ACHN (cell line): ENCODE measurements around the gene ZNF160.
A peak's percentile ranks its signal among the peaks of the same experiment; 100 is the strongest.
"Not testable (repeated sequence)": the region's sequence is repeated elsewhere in the genome, so short reads cannot be mapped to it uniquely, and the experiment has no call there.

Source experiments
- DNase-seq: peaks from one replicate; pipeline ENCODE4 v3.0.0-alpha.2; 2015
- in situ Hi-C: cut with HindIII; loops from 2 replicates; pipeline ENCODE4 v1.10.0; 2017; ENCODE audit warnings: low sequenced_read_pairs, low pct_ligation_motif_present, low pct_unique_long_range_greater_than_20kb

The ZNF160 gene

DNA sequence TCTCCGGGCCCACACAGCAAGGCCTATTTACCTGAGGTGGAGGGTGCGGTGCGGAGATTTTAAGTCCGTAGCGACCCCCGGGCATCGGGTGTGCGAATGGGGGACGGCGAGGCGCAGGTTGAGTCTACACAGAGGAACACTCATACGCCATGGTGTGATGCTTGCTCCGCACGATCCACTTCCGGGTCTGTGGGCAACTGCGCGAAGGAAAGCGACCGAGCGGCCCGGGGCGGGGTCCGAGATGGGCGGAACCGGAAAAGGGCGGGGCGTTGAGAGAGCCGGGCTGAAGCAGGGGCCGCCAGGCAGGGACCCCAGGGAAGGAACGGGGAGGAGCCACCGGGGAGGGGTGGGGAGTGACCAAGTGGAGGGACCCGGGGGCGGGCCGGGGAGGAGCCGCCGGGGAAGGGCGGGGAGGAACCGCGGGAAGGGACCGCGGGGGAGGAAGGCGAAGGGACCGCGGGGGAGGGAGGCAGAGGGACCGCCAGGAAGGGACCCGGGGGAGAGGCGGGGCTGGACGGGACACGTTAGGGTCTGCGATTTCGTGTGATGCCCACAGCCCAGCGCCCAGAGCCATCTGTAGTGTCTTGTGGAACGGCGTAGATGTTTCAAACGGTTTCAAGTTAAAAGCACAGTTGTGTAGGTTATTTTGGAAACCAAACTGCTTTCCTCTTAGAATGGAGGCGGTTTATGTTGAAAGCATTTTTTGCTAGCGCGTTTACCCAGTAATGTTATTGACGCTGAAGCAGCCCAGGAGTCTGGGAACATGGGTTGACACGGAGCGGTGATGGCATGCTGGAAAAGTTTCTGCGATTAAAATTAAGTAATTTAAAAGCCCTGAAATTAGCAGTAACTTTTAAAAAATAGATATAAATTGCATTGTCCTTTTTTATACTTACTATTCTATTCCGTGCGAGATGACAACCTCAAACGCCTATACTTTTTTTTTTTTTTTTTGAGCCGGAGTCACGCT, at the start of gene ZNF160:
Gene ZNF160, minus strand, starts transcription at position 189 of the 970 bp plus-strand sequence. CDS start 17,146 bp downstream, outside the sequence.
- in situ Hi-C loops = no loop called here
- peak; percentile 85 for DNase-seq

DNA sequence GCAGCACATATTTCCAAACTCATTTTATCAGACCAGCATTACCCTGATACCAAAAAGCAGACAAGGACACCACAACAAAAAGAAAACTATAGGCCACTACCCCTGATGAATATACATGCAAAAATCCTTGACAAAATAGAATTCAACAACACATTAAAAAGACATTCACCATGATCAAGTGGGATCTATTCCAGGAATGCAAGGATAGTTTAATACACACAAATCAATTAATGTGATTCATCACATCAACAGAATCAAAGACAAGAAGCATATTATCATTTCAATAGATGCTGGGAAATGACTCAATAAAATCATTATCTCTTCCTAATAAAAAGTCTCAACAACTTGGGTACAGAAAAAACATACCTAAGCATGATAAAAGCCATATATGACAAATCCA, 44.4 kb upstream of the ZNF160 start:
- DNase-seq = no peak
- in situ Hi-C loops = no loop called here

DNA sequence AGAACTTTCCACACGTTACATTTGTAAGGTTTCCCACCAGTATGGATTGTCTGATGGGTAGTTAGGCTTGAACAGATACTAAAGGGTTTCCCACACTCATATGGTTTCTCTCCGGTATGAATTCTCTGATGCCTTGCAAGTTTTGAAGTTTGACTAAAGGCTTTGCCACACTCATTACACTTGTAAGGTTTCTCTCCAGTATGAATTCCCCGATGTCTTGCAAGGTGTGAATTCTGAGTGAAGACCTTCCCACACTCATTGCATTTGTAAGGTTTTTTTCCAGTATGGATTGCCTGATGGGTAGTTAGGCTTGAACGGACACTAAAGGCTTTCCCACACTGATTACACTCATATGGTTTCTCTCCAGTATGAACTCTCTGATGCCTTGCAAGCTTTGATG, 37.1 kb upstream of the ZNF160 start:
- in situ Hi-C loops = no loop called here
- no peak for DNase-seq

DNA sequence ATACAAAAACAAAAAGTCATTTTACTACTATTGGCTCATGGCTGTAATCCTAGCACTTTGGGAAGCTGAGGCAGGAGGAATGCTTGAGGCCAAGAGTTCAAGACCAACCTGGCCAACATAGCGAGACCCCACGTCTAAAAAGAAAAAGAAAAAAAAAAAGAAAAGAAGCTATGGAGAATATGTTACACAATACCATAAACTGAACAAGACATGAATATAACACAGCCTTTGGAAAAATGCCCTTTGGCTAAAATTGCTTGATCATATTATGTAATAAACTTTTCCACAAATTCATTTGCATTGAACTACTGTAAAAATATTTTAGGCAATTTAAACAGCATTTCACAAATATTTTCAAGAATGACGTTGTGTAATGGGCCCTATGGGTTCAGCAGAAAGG, 33.2 kb upstream of the ZNF160 start:
- no peak for DNase-seq
- in situ Hi-C loops = no loop called here

DNA sequence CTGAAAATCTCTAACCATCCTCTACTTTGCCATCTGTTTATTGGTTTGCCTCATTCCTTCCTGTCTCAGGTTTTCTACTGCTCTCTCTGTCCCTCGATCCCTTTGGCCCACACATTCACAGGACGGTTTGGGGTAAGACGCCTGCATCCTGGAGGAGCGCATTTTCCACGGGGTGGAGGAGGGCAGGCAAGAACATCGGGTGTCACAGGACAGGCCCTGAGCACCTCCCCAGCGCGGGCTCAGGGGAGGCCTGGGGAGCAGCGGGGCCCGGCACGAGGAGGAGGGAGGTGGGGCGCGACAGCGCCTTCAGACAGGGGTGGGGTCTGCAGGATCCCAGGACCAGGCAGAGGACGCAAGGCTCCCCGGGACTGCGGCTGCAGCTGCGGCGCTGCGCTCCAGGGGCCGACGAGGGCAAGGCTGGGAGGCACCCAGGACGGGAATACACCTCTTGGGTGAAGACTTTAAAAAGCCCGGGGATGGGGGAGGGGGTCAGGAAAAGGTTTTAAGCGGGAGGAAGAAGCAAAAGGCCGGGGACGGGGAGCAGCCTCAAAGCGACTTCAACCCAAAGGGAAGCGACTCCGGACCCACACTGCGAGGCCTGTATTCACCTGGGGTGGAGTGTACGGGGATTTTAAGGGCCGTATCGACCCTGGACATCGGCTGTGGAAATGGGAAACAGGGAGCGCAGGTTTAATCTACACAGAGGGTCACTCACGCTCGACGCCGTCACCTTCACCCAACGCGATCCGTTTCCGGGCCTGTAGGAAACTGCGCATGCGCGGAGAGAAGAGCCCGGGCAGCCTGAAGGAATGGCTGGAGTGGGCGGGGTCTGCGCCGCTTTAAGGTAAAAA, 29.1 kb upstream of the ZNF160 start, which contains the start of gene ZNF415:
Gene ZNF415, minus strand, starts transcription at position 770 of the 851 bp plus-strand sequence. CDS start 10,234 bp downstream, outside the sequence.
- no peak for DNase-seq
- in situ Hi-C loops = no loop called here

DNA sequence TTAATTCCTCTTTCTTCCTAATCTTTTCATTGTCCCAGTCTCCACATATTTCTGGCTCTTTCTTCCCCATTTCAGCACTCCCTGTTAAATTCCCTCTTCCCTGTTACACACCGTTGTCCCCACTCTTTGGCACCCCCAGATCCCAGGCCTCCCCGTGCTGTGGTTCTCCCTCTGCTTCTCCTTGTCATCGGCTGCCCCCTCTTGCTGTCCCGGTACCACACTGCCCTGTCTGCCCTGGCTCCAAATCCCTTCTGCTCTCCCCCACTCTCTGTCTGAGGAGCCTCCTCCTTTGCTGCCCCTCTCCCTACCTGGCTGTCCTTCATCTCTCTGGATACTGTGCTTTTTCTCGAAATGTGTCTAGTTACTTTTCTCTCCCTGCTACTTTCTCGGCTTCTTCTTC, 28.5 kb upstream of the ZNF160 start:
- no peak for DNase-seq
- in situ Hi-C loops = no loop called here

DNA sequence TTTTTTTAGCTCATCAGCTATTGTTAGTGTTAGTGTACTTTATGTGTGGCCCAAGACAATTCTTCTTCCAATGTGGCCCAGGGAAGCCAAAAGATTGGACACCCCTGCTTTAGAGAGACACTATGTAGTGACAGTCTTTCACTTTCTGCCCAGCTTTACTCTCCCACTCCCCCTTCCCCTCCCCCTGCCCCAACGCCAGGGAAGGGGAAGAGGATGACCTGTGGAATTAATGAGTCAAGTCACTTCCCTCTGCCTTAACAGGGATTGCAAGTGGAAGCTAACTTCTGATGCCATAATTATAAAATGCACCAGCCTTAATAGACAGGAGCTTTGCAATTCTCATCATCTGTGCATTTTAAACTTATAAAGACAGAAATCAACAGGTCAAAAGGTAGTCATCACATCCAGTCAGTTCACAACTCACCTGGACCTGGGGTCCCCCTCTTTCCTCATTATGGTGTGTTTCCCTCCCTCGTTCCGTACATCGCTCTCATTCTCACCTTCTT, 27.9 kb upstream of the ZNF160 start:
- no peak for DNase-seq
- in situ Hi-C loops = no loop called here

DNA sequence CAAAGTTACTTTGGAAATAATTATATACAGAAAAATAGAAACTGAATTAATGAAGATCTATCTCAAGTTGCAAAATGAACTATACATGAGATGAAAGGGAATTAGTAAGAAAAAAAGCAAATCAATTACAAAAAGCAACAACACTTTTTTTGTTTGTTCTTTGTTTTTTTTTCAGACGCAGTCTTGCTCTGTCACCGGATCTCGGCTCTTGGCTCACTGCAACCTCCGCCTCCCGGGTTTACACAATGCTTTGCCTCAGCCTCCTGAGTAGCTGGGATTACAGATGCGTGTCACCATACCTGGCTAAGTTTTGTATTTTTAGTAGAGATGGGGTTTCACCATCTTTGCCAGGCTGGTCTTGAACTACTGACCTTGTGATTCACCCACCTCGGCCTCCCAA, 27.3 kb upstream of the ZNF160 start:
- DNase-seq = no peak
- in situ Hi-C loops = no loop called here

DNA sequence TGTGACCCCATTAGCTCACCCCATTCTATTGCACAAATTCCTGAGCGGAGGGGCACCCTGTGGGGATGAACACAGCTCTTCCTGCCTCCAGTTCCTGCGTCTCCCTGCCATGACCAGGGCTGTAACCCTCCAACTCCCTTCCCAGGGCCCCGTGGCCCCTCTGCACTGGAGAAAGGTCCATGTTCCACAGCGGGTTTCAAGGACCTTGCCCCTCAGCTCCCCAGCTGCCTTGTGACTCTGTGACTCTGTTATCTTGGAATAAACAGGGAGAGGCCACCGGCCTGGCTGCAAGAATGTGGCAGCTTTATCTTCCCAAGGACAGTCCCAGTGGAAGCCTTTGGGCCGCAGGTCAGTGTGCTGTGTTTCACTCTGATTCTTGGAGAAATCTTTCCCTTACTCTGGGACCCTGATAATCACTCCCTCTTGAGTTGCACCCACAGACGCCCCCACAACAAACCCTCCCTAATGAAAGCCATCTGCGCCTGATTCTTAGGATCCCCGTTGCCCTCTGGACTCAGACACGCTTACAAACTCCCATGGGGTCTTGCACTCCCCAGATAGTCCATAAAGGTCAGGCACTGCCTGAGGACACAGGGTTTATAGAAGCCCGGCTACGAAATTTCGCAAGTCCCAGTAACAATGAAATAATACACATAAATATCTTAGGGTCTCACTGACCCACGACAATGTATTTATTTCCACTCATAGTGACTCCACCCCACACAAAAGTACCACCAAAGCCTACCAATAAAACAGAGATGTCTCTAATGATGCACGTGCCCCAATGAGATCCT, 23.7 kb upstream of the ZNF160 start:
- DNase-seq, in situ Hi-C loops: not testable (repeated sequence)

DNA sequence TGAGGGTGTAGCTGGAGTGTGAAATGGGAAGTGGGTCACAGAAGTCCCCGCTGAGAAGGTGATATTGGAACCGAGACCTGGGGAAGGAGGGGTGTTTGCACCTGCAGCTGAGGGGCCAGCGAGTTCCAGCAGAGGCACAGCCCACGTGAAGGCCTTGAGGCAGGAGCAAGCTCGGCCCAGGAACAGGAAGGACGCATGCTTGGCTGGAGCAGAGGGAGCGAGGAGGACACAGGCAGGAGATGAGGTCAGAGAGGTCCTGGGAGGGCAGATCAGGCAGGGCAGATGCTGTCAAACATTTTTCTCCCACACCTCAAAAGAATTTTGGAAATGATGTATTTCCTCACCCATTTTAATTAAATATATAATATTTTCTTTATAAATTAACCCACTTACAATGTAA, 20.2 kb upstream of the ZNF160 start:
- in situ Hi-C loops = no loop called here
- DNase-seq = no peak

DNA sequence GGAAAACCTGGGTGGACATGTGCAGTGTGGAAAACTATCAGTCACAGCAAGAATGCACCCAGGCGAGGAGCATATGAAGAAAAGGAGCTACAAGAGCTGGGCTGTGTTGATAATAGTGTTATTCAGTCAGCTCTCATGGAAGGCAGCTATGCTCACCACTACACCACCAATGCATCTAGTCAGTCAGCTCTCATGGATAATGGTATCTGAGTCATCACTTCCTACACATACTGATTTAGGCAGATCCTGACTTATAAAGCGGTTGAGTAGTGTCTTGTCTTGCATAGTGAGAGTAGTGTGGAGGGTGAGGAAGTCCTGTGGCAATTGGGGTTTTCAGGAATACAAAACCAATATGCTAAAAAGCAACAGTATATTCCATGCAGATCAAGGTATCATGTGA, 9.1 kb upstream of the ZNF160 start:
- no peak for DNase-seq
- in situ Hi-C loops = no loop called here

DNA sequence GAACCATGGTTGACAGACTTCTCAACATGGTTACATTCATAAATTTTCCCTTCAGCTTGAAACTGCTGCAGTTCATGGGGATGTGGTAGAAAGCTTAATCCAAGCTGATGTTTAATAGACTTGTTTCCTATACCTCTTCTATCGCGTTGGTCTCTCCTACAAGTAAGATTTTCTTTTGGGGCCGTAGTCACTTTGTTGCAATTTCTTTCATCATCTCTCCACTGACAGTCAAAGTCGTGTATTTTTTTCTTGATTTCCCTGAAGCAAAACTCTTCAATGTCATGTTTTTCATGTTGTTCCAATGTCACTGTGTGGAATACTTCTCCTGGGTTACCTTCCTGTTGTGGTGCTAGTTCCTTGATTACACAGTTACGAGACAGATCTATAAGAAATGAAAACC, 6.3 kb upstream of the ZNF160 start:
- in situ Hi-C loops = no loop called here
- DNase-seq = no peak

DNA sequence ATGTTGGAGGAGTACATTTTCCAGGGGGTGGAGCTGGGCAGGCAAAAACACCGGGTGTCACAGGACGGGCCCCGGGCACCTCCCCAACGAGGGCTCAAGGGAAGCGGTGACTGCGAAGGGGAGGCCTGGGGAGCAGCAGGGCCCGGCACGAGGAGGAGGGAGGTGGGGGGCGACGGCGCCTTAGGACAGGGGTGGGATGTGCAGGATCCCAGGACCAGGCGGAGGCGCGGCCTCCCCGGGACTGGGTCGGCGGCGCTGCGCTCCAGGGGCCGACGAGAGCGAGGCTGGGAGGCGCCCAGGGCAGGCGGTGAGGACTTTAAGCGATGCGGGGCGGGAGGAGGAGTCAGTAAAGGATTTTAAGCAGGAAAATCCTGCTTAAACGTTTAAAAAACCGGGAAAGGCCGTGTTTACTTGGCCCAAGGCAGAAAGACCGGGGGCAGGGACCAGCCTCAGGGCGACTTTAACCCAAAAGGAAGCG, 427 bp downstream of the ZNF160 start:
- in situ Hi-C loops = no loop called here
- DNase-seq = peak; percentile 14

DNA sequence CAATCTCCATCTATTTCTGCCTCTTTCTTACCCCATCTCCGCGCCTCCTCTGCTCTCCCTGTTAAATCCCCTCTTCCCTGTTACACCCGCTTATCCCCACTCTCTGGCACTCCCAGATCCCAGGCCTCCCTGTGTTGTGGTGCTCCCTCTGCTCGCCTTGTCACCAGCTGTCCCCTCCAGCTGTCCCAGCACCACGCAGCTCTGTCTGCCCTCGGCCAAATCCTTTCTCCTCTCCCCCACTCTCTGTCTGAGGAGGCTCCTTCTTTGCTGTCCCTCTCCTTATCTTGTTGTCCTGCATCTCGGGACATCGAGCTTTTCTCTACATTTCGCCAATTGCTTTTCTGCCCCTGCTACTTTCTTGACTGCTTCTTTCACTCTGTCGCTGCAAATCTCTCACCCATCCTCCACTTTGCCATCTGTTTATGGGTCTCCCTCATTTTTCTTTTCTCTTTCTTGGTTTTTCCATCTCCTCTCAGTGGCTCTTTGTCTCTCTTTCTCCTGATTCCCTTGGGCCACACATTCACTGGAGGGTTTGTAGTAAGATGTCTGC, 941 bp downstream of the ZNF160 start:
- DNase-seq = no peak
- in situ Hi-C loops = no loop called here

DNA sequence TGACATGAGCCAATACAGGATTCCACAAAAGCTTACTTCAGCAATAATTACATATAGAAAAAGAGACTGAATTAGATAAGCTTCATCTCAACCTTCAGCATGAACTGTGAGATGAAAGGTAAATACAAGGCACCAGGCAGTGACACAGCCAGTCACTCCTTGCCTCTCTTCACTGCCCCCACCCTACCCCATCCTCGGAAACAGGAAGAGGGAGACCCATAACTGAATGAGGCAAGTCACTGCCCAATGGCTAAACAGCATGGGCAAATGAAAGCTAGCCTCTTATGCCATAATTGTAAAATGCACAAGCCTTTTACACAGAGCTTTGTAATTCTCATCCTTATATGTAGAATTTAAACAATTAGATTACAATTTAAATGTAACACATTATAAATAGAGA, 1.7 kb downstream of the ZNF160 start:
- no peak for DNase-seq
- in situ Hi-C loops = no loop called here

DNA sequence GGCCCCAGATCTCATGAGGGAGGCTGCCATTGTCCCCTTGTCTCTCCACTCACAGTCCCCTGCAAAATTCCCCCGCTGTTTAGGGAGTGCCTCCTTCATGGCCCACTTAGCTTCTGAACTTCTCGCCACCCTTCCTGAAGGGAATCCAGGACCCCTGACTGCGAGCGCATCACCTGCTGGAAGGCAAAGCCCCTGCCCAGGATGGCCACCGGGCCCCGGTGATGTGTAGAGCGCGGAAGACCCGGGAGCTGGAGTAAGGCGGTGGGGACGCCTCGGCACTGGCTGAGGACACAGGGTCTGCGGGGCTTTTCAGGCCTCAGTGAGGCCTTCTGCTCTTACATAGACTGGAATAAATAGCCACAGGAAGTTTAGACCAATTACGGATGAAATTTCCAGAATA, 4.7 kb downstream of the ZNF160 start:
- DNase-seq, in situ Hi-C loops: not testable (repeated sequence)

DNA sequence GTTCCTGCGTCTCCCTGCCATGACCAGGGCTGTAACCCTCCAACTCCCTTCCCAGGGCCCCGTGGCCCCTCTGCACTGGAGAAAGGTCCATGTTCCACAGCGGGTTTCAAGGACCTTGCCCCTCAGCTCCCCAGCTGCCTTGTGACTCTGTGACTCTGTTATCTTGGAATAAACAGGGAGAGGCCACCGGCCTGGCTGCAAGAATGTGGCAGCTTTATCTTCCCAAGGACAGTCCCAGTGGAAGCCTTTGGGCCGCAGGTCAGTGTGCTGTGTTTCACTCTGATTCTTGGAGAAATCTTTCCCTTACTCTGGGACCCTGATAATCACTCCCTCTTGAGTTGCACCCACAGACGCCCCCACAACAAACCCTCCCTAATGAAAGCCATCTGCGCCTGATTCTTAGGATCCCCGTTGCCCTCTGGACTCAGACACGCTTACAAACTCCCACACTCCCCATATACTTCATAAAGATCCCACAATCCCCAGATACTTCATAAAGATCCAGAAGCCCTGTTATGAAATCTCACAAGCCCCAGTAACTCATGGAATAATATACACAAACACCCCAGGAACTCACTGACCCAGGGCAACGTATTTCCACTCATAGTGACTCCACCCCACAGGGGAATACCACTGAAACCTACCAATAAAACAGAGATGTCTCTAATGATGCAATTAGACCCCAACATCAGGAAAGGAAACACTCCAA, 6.1 kb downstream of the ZNF160 start:
- DNase-seq, in situ Hi-C loops: not testable (repeated sequence)
